ENCODE data around the gene RNF150. TPM values are rescaled to one million over a fixed set of nuclear protein-coding genes. Genes with fewer than 3 reads are reported as not detected.

Gene RNF150
- polyA plus RNA-seq, 1 donor from 2014 or later, result 15.3 TPM

- Histone ChIP-seq H4K20me1 (ENCODE audit: insufficient read depth) (no peaks in the 10 kb centered on the region), H3K4me3 (ENCODE audit: low read length) (no peak overlapping the region), H3K27ac (ENCODE audit: low read length) (no peak overlapping the region), H3K27me3 (ENCODE audit: insufficient read depth, low read depth, low read length) (no peaks in the 10 kb centered on the region), H3K9ac (ENCODE audit: low read length) (no peak overlapping the region), H3K9me2 (ENCODE audit: insufficient read depth, low read length) (no peaks in the 10 kb centered on the region), H3K9me3 (ENCODE audit: low read length) (no peaks in the 10 kb centered on the region), H3K36me3 (ENCODE audit: insufficient read depth, low read length) (no peaks in the 10 kb centered on the region), H3F3A (ENCODE audit: insufficient read depth, low read length, poor library complexity, severe bottlenecking) (no peaks in the 10 kb centered on the region), H3K79me2 (replicated peaks; ENCODE audit: insufficient read depth, low read length) (peaks cover 4% of the 10 kb centered on the region), H3K4me2 (ENCODE audit: low read length) (no peak overlapping the region), H2AFZ (ENCODE audit: low read depth, low read length) (no peak overlapping the region)
- TF ChIP-seq SMC3 (conservative IDR thresholded peaks at IDR 0.05; ENCODE audit: poor library complexity) (no peak), EZH2 (IDR thresholded peaks at IDR 0.05; ENCODE audit: borderline replicate concordance, insufficient read depth, low read length, poor library complexity, severe bottlenecking) (no peak), RAD21 (conservative IDR thresholded peaks at IDR 0.05) (no peak), EP300 (conservative IDR thresholded peaks at IDR 0.05; ENCODE audit: poor library complexity, severe bottlenecking) (no peak), REST (IDR thresholded peaks at IDR 0.05; ENCODE audit: borderline replicate concordance) (no peak), MXI1 (conservative IDR thresholded peaks at IDR 0.05; ENCODE audit: poor library complexity, severe bottlenecking) (no peak), POLR2AphosphoS5 (IDR thresholded peaks at IDR 0.05) (no peak), TAF1 (IDR thresholded peaks at IDR 0.05; ENCODE audit: low read depth) (no peak)
- TF ChIP-seq, protein P1, sequence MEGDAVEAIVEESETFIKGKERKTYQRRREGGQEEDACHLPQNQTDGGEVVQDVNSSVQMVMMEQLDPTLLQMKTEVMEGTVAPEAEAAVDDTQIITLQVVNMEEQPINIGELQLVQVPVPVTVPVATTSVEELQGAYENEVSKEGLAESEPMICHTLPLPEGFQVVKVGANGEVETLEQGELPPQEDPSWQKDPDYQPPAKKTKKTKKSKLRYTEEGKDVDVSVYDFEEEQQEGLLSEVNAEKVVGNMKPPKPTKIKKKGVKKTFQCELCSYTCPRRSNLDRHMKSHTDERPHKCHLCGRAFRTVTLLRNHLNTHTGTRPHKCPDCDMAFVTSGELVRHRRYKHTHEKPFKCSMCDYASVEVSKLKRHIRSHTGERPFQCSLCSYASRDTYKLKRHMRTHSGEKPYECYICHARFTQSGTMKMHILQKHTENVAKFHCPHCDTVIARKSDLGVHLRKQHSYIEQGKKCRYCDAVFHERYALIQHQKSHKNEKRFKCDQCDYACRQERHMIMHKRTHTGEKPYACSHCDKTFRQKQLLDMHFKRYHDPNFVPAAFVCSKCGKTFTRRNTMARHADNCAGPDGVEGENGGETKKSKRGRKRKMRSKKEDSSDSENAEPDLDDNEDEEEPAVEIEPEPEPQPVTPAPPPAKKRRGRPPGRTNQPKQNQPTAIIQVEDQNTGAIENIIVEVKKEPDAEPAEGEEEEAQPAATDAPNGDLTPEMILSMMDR (IDR thresholded peaks at IDR 0.05; ENCODE audit: poor library complexity, severe bottlenecking), result no peak
Measured at GRCh38 chr4:141062651-141063050, 70.6 kb downstream of the RNF150 start.

DNA sequence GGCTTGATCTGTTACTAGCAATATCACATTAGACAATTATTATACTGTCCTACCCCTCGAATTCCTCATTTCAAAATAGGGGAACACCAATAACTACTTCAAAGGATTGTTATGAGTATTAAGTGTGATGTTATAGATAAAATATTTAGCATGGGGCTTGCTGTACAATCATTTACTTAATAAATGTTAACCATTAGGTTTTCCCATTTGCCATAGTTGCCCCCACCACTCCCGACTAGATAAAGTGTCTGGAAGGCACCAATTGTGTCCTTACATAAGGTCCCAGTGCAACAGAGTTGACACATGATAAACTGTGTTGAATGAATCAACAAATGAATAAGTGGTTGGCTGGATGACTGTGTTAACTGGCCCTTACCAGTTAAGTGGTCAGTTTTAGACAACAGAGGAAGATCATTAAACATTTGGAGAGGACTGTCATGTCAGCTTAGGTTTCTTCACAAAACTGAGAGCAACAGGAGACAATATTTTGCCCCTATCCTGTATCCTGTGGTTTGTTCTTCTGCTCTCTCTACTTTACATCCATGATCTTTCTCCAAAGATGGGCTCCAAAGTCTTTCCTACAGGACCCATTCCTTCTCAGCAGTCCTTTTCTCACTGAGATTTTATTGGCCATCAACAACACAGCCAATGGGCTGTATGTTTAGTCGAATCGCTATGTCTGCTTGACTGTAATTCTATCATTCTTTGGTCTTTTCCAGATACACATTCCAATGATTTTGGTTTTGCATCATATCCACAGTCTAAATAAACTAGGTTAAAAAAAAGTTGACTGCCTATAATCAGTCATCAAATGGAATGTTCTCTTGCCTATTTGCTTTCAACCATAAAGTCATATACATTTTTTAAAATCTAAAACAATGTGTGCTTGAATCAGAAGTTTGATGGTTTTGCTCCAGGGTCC, 74.4 kb downstream of the RNF150 start:
- no peaks in the 10 kb centered on the region for H3K79me2 ChIP-seq (replicated peaks; ENCODE audit: insufficient read depth, low read length)
- TF ChIP-seq, protein P1 (IDR thresholded peaks at IDR 0.05; ENCODE audit: poor library complexity, severe bottlenecking), result no peak
- no peak for TF ChIP-seq EP300 (conservative IDR thresholded peaks at IDR 0.05; ENCODE audit: poor library complexity, severe bottlenecking)
- no peak for TF ChIP-seq SMC3 (conservative IDR thresholded peaks at IDR 0.05; ENCODE audit: poor library complexity)
- TF ChIP-seq POLR2AphosphoS5 (IDR thresholded peaks at IDR 0.05), result no peak
- no peak for TF ChIP-seq EZH2 (IDR thresholded peaks at IDR 0.05; ENCODE audit: borderline replicate concordance, insufficient read depth, low read length, poor library complexity, severe bottlenecking)
- TF ChIP-seq TAF1 (IDR thresholded peaks at IDR 0.05; ENCODE audit: low read depth), result no peak
- TF ChIP-seq MXI1 (conservative IDR thresholded peaks at IDR 0.05; ENCODE audit: poor library complexity, severe bottlenecking), result no peak
- TF ChIP-seq RAD21 (conservative IDR thresholded peaks at IDR 0.05), result no peak
- no peak for TF ChIP-seq REST (IDR thresholded peaks at IDR 0.05; ENCODE audit: borderline replicate concordance)
- no peaks in the 10 kb centered on the region for H3K27me3 ChIP-seq (ENCODE audit: insufficient read depth, low read depth, low read length)
- H3K9me2 ChIP-seq (ENCODE audit: insufficient read depth, low read length), result no peaks in the 10 kb centered on the region
- no peaks in the 10 kb centered on the region for H3K36me3 ChIP-seq (ENCODE audit: insufficient read depth, low read length)
- H3K9me3 ChIP-seq (ENCODE audit: low read length), result no peaks in the 10 kb centered on the region
- H3K9ac ChIP-seq (ENCODE audit: low read length), result no peak overlapping the region
- H3K27ac ChIP-seq (ENCODE audit: low read length), result no peak overlapping the region
- no peak overlapping the region for H3K4me3 ChIP-seq (ENCODE audit: low read length)
- H4K20me1 ChIP-seq (ENCODE audit: insufficient read depth), result no peaks in the 10 kb centered on the region
- H3F3A ChIP-seq (ENCODE audit: insufficient read depth, low read length, poor library complexity, severe bottlenecking), result no peaks in the 10 kb centered on the region
- H3K4me2 ChIP-seq (ENCODE audit: low read length), result no peak overlapping the region
- H2AFZ ChIP-seq (ENCODE audit: low read depth, low read length), result no peak overlapping the region

All from neural cell (in vitro differentiated cells).